ENCODE results near the gene LZTS2.

The LZTS2 gene

DNA sequence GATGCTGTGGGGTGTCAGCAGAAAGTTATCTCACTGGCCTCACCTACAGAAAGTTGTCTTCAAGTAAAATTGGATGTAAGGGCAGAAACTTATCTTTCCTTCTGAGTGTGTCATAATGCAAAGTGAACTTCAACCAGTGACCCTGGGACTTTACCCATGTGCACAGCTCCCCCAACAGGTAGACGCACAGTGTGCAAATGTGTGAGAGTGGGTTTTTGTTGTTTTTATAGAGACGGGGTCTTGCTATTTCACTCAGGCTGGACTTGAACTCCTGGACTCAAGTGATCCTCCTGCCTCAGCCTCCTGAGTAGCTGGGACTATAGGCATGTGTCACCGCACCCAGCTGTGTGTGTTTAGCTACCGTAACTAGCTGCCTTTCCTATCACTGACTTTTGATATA lies 55.8 kb downstream of the LZTS2 start:
- DNase-seq (ENCODE audit: low read depth) = no peak

DNA sequence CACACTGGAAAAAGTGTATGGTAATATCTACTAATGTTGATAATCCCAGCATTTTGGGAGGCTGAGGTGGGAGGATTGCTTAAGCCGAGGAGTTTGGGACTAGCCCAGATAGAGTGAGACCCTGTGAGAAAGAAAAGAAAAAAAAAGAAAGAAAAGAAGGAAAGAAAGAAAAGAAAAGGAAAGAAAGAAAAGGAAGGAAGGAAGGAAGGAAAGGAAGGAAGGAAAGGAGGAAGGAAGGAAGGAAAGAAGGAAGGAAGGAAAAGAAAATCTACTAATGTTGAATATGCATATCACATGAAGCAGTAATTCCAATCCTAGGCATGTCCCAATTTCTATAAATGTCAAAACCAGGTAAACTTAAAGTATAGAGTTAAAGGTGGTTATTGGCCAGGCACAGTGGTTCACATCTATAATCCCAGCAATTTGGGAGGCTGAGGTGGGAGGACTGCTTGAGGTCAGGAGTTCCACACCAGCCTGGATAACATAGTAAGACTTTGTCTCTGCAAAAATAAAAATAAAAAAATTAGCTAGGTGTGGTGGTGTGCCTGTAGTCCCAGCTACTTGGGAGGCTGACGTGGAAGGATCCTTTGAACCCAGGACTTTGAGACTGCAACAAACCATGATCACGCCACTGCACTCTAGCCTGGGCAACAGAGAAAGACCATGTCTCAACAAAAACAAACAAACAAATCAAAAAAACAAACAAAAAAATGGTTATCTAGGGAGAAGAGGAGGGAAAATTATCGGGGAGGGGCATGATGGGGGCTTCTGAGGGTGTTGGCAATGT lies 57.0 kb downstream of the LZTS2 start:
- DNase-seq (ENCODE audit: low read depth) = no peak

All from T-helper 22 cell (primary cell).